Bronchus fibroblast of lung (primary cell): Measurements from ENCODE around the gene TCEAL9. TPM values are rescaled to one million over a fixed set of nuclear protein-coding genes. Genes with fewer than 3 reads are reported as not detected.

Source experiments
- total RNA-seq: library from RNA; depleted of rRNA; stranded (reverse); fragments of >200 nt; gene quantifications from 2 replicates; pipeline ENCODE4 v1.2.3, GENCODE V29; 2015

TCEAL9 gene
- total RNA-seq = 50.1 and 113 TPM in 2 replicates

DNA sequence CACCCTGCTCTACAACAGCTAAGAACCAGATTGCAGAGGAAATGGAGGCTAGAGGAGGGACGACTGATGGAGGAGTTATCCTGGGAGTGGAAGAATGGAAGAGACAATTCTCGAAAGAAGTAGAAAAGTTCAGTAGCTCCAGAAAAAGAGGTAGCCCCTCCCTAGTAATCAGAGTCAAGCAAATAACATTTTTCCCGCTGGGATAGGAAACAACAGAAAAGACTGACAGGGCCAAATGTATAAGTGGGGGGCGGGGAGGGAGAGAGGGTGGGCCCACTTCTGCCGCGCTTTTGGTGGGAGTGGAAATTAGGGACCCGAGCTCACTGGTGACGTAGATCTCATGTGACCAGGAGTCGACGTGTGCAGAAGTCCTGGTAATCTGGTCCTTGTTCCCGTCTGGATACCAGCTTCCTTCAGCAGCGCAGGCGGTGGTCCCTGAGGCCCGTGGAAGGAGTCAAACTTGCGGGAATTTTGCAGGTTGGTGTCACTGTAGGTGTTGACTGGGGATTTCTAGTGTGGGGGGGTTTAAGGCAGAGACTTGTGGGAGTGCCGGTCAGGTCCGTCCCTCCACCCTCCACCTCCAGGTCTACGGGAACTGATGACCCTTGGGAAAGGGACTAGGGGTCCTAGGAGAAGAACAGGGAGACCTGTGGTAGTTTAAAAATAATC is at the start of gene TCEAL9:
Gene TCEAL9, plus strand, starts transcription at position 377 of the 669 bp plus-strand sequence. CDS start 1,179 bp downstream, outside the sequence.

DNA sequence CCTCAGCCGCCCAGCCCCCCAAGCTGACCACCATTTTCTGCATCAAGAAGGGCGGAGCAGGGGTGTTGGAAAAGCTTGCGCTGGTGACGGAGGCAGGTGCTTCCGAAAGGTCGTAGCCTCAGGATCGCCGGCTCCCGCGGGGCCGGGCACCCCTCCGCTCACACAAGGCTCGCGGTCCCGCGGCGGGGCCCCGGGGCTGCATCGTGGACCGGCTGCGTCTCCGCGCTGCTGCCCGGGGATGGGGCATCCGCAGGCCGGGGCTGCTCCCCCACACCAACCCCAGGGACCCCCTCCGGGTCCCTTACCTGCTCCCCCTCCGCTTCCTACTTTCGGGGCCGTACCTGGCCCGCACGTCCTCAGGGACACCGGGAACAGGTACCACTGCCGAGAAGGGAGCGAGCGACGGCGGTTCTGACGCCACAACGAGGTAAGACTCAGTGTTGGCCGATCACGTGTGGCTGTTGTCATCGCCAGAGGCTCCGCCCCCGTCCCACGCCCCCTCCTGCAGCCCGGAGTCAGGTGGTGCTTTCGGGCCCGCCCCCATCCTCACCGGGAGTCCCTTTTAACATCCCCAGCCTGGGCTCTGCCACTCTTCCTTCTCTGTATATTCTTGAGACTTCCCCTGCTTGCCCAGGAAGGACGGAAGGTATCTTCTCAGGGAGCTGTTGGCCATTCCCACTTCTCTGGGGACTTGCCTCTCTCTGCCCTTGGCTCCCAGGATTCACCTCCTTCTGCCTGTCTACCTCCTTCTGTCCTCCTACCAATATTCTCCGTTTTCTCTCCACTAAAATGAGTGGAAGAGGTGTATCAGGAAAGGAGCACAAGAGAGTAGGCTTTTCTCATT is 45.5 kb upstream of the TCEAL9 start, which contains the start of gene BEX2:
Gene BEX2, minus strand, starts transcription at position 436 of the 844 bp plus-strand sequence. CDS start 1,014 bp downstream, outside the sequence.

DNA sequence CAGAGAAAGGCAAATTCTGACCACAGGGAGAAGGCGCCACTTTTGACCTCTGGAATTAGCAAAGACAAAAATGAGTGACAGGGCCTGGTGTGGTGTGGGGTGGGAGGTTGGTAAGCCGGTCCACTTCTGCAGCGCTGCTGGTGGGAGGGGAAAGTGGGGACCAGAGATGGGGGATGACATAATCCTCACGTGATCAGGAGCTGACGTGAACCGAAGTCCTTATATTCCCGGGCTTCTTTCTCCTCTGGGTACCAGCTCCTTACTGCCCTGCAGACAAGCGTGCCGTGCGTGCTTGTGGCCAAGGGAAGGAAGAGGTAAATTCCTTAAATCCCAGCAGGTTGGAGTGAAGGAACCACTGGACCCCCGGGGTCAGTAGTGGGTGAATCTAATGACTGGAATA is 26.3 kb upstream of the TCEAL9 start, which contains the start of gene TCEAL7:
Gene TCEAL7, plus strand, starts transcription at position 249 of the 400 bp plus-strand sequence. CDS start 1,165 bp downstream, outside the sequence.

GRCh38 chrX:103376118-103376978 is 20.0 kb downstream of the TCEAL9 start, which contains the start of gene BEX3:
BEX3 (plus strand) TSS chrX:103376538; CDS start chrX:103377522, 984 bp downstream.

Other genes with a start within 250 kb of the TCEAL9 start
- gene BEX4, start 141.4 kb upstream of the TCEAL9 start, total RNA-seq = 15.0 and 15.6 TPM in 2 replicates
- gene TCEAL8, start 101.4 kb upstream of the TCEAL9 start, total RNA-seq = 62.3 and 90.1 TPM in 2 replicates
- not detected in 2 replicates for gene TCEAL5, start 79.8 kb upstream of the TCEAL9 start, total RNA-seq
- gene BEX2, start 45.5 kb upstream of the TCEAL9 start, total RNA-seq = 0.34 and 0.89 TPM in 2 replicates
- gene TCEAL7, start 26.3 kb upstream of the TCEAL9 start, total RNA-seq = 36.1 and 44.2 TPM in 2 replicates
- gene BEX3, start 20.0 kb downstream of the TCEAL9 start, total RNA-seq = 298 and 309 TPM in 2 replicates
- gene RAB40A, start 163.0 kb downstream of the TCEAL9 start, total RNA-seq = under 0.01 TPM in 1 of 2 replicates, not detected in the other
- 25.0 and 29.6 TPM in 2 replicates for gene TCEAL4, start 229.0 kb downstream of the TCEAL9 start, total RNA-seq